Measurements from ENCODE around the gene MT1F.

DNA sequence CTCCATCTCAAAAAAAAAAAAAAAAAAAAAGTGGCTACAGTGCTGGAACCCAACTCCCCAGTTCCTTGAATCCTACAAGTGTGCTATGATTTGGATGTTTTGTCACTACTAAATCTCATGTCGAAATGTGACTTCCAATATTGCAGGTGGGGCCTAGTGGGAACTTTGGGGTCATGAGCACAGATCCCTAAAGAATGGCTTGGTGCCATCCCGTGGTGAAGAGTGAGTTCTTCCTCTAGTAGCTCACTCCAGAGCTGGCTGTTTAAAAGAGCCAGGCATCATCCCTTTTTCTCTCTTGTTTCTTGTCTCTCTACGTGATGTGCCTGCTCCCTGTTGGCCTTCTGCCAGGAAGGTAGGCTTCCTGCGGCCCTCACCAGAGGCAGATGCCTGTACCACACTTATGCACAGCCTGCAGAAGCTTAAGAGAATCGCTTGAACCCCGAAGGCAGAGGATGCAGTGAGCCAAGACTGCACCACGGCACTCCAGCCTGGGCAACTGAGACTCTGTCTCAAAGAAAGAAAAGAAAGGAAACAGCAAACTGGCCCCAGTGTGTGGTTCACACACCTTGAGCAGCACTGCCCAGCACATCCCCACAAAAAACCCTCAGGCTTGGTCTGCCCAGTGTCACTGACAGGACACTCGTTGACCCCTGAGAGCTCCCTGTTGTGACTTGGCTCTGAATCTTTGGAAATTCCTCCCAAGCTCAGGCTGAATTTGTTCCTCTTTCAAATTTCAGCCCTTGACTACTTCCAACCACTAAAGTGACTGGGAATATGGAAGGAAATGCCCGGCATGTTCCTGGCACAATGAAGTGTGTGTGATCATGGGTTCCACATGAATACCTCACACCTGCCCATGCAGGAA is 29.0 kb upstream of the MT1F start:
- TF ChIP-seq, protein P1, sequence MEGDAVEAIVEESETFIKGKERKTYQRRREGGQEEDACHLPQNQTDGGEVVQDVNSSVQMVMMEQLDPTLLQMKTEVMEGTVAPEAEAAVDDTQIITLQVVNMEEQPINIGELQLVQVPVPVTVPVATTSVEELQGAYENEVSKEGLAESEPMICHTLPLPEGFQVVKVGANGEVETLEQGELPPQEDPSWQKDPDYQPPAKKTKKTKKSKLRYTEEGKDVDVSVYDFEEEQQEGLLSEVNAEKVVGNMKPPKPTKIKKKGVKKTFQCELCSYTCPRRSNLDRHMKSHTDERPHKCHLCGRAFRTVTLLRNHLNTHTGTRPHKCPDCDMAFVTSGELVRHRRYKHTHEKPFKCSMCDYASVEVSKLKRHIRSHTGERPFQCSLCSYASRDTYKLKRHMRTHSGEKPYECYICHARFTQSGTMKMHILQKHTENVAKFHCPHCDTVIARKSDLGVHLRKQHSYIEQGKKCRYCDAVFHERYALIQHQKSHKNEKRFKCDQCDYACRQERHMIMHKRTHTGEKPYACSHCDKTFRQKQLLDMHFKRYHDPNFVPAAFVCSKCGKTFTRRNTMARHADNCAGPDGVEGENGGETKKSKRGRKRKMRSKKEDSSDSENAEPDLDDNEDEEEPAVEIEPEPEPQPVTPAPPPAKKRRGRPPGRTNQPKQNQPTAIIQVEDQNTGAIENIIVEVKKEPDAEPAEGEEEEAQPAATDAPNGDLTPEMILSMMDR (optimal IDR thresholded peaks at IDR 0.05 in 1 of 3, IDR thresholded peaks at IDR 0.05 in 1 of 3, conservative IDR thresholded peaks at IDR 0.05 in 1 of 3; ENCODE audit: extremely low read depth in 1 of 3, insufficient read depth in 2 of 3, low read length in 3 of 3): no peak
- TF ChIP-seq EZH2 (IDR thresholded peaks at IDR 0.05; ENCODE audit: low read length): no peak
